CD14-positive monocyte (primary cell): ENCODE data around the gene DRC7. TPM values are rescaled to one million over a fixed set of nuclear protein-coding genes. Genes with fewer than 3 reads are reported as not detected.

Experiments
- DNase-seq, 3 donors: peaks; one replicate each; pipeline ENCODE4 v3.0.0-alpha.2; 2011 to 2022
- H2AFZ ChIP-seq: 2 replicates; pipeline ENCODE4 v1.6.0; 2012; ENCODE audit warnings: mild to moderate bottlenecking, low read depth, low read length, inconsistent platforms; ENCODE audit not compliant: insufficient read depth, poor library complexity, severe bottlenecking
- H3K27ac ChIP-seq, 2 donors: 1 replicate in 1 of 2; 2 replicates in 1 of 2; pipeline ENCODE4 v1.5.1; 2012 to 2013; ENCODE audit warnings: low read length in 2 of 2, control low read depth in 1 of 2, inconsistent platforms in 1 of 2, low read depth in 1 of 2, mild to moderate bottlenecking in 1 of 2
- H3K27me3 ChIP-seq, 2 donors: one replicate each; pipeline versions ENCODE4 v1.6.0 to v1.6.1; 2011 to 2013; ENCODE audit warnings: low read length in 2 of 2; ENCODE audit not compliant: control insufficient read depth in 2 of 2, insufficient read depth in 2 of 2
- H3K36me3 ChIP-seq, 2 donors: replicated peaks in 1 of 2; 1 replicate in 1 of 2; 2 replicates in 1 of 2; pipeline versions ENCODE4 v1.5.1 to v1.6.1; 2012 to 2013; ENCODE audit warnings: low read length in 2 of 2, control low read depth in 1 of 2, inconsistent platforms in 1 of 2, mild to moderate bottlenecking in 1 of 2; ENCODE audit not compliant: insufficient read depth in 2 of 2, control insufficient read depth in 1 of 2
- H3K4me1 ChIP-seq, 2 donors: 1 replicate in 1 of 2; 2 replicates in 1 of 2; pipeline versions ENCODE4 v1.5.1 to v1.6.1; 2012 to 2013; ENCODE audit warnings: low read length in 2 of 2, control low read depth in 1 of 2, inconsistent platforms in 1 of 2, mild to moderate bottlenecking in 1 of 2, moderate library complexity in 1 of 2; ENCODE audit not compliant: insufficient read depth in 2 of 2, control insufficient read depth in 1 of 2
- H3K4me2 ChIP-seq: replicated peaks from 2 replicates; pipeline ENCODE3; 2012; ENCODE audit warnings: low read length, moderate library complexity, mild to moderate bottlenecking; ENCODE audit not compliant: poor library complexity, severe bottlenecking; ENCODE audit errors: extremely low read depth
- H3K4me3 ChIP-seq, 3 experiments: fragments of 200-600 bp in 1 of 3; sonication (generic) in 1 of 3; replicated peaks in 1 of 3; 1 replicate in 2 of 3; 2 replicates in 1 of 3; pipeline ENCODE4 v1.5.1; 2011 to 2013; ENCODE audit warnings: low read length in 3 of 3, mild to moderate bottlenecking in 3 of 3, control low read depth in 2 of 3, low read depth in 2 of 3, inconsistent platforms in 1 of 3, moderate library complexity in 1 of 3
- H3K79me2 ChIP-seq: 2 replicates; pipeline ENCODE4 v1.6.0; 2012; ENCODE audit warnings: mild to moderate bottlenecking, control low read depth, inconsistent platforms, low read length, moderate library complexity; ENCODE audit not compliant: insufficient read depth
- H3K9ac ChIP-seq: 2 replicates; pipeline ENCODE4 v1.6.0; 2017; ENCODE audit warnings: low read length, mild to moderate bottlenecking; ENCODE audit not compliant: insufficient read depth, poor library complexity, severe bottlenecking
- H3K9me3 ChIP-seq, 2 donors: replicated peaks in 1 of 2; 1 replicate in 1 of 2; 2 replicates in 1 of 2; pipeline versions ENCODE4 v1.5.1 to v1.6.1; 2012 to 2013; ENCODE audit warnings: low read length in 2 of 2, control low read depth in 1 of 2; ENCODE audit not compliant: control insufficient read depth in 1 of 2, insufficient read depth in 1 of 2
- H4K20me1 ChIP-seq: 2 replicates; pipeline ENCODE4 v1.6.0; 2012; ENCODE audit warnings: mild to moderate bottlenecking, low read length, control low read depth, moderate library complexity; ENCODE audit not compliant: insufficient read depth
- H3K27ac Mint-ChIP-seq, 7 donors: one replicate each; pipeline ENCODE4 v1.8.0; 2020; ENCODE audit warnings: mild to moderate bottlenecking in 7 of 7, mixed read lengths in 7 of 7, moderate library complexity in 6 of 7, inconsistent platforms in 2 of 7
- H3K27me3 Mint-ChIP-seq, 3 donors: one replicate each; pipeline ENCODE4 v1.8.0; 2021 to 2022; ENCODE audit warnings: low read depth in 3 of 3, mild to moderate bottlenecking in 3 of 3, mixed read lengths in 3 of 3, moderate library complexity in 3 of 3, inconsistent platforms in 1 of 3
- H3K36me3 Mint-ChIP-seq, 2 donors: one replicate each; pipeline ENCODE4 v1.8.0; 2020; ENCODE audit warnings: mixed read lengths in 2 of 2, inconsistent platforms in 1 of 2, mild to moderate bottlenecking in 1 of 2
- H3K4me1 Mint-ChIP-seq: one replicate; pipeline ENCODE4 v1.8.0; 2020; ENCODE audit warnings: mild to moderate bottlenecking, mixed read lengths
- H3K4me3 Mint-ChIP-seq, 2 donors: one replicate each; pipeline ENCODE4 v1.8.0; 2020; ENCODE audit warnings: mild to moderate bottlenecking in 2 of 2, mixed read lengths in 2 of 2, moderate library complexity in 1 of 2
- H3K9me3 Mint-ChIP-seq, 7 donors: one replicate each; pipeline ENCODE4 v1.8.0; 2020 to 2022; ENCODE audit warnings: mixed read lengths in 7 of 7, mild to moderate bottlenecking in 6 of 7, moderate library complexity in 6 of 7, inconsistent platforms in 2 of 7
- WGBS: methylation state at CpG from one replicate; pipeline ENCODE4 v1.1.5; 2013; ENCODE audit warnings: missing lambda C conversion rate; ENCODE audit not compliant: insufficient coverage; 5-methylcytosine and 5-hydroxymethylcytosine counted together
- intact Hi-C, 2 donors: fragments of 100-400 bp; cut with micrococcal nuclease; formaldehyde crosslinking; loops; one replicate each; pipeline versions ENCODE4 v1.15.0 to v1.15.1; 2023
- polyA plus RNA-seq, 3 donors: library from polyadenylated mRNA; depleted of rRNA in 1 of 3; unstranded in 2 of 3; stranded (reverse) in 1 of 3; fragments of 300-500 nt in 2 of 3; fragments of >200 nt in 1 of 3; fragmentation: Illumina TruSeq in 2 of 3; gene quantifications; 1 replicate in 2 of 3; 2 replicates in 1 of 3; pipeline ENCODE4 v1.2.3, GENCODE V29; 2012 to 2021
- small RNA-seq: library from RNA; depleted of rRNA; stranded (forward); fragments of <200 nt; gene quantifications from one replicate; pipeline ENCODE3, GENCODE V24; 2012; ENCODE audit warnings: low read depth; ENCODE audit not compliant: insufficient read length
- TF ChIP-seq, protein P1 (sequence below): fragments of 200-600 bp; IDR thresholded peaks from one replicate; pipeline ENCODE4 v1.8.0; 2022; ENCODE audit warnings: antibody characterized with exemption, mild to moderate bottlenecking

Gene DRC7
- polyA plus RNA-seq, 3 donors, result 0.11 to 0.41 TPM; not detected in 1

GRCh38 chr16:57781349-57781740, 86.7 kb downstream of the DRC7 start:
- DNase-seq, result no peak
- H3K4me3 ChIP-seq, result no peak overlapping the region
- H3K4me2 ChIP-seq, result no peak overlapping the region
- no peak overlapping the region for H2AFZ ChIP-seq
- Mint-ChIP-seq H3K9me3 (no peaks in the 10 kb centered on the region), H3K27me3 (peaks cover 1 to 6% (median 4%) of the 10 kb centered on the region in 3 donors), H3K27ac (no peak overlapping the region), H3K4me1 (no peaks in the 10 kb centered on the region), H3K36me3 (no peaks in the 10 kb centered on the region), H3K4me3 (peak overlapping the region in 1 of 2 donors; percentile 16)
- no peaks in the 10 kb centered on the region for H3K79me2 ChIP-seq
- no peak overlapping the region for H3K9ac ChIP-seq
- H3K27me3 ChIP-seq, result no peaks in the 10 kb centered on the region
- TF ChIP-seq, protein P1, sequence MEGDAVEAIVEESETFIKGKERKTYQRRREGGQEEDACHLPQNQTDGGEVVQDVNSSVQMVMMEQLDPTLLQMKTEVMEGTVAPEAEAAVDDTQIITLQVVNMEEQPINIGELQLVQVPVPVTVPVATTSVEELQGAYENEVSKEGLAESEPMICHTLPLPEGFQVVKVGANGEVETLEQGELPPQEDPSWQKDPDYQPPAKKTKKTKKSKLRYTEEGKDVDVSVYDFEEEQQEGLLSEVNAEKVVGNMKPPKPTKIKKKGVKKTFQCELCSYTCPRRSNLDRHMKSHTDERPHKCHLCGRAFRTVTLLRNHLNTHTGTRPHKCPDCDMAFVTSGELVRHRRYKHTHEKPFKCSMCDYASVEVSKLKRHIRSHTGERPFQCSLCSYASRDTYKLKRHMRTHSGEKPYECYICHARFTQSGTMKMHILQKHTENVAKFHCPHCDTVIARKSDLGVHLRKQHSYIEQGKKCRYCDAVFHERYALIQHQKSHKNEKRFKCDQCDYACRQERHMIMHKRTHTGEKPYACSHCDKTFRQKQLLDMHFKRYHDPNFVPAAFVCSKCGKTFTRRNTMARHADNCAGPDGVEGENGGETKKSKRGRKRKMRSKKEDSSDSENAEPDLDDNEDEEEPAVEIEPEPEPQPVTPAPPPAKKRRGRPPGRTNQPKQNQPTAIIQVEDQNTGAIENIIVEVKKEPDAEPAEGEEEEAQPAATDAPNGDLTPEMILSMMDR, result no peak
- no peak overlapping the region for H3K27ac ChIP-seq
- no peaks in the 10 kb centered on the region for H4K20me1 ChIP-seq
- H3K36me3 ChIP-seq, result no peaks in the 10 kb centered on the region
- intact Hi-C loops, result no loop called here
- H3K4me1 ChIP-seq, result no peaks in the 10 kb centered on the region
- WGBS, result no CpG with 5 or more reads among the region's 1 CpG
- no peaks in the 10 kb centered on the region for H3K9me3 ChIP-seq

Small RNAs within 50 kb of the gene (small RNA-seq; reads per million reads assigned to genes)
- gene MIR6772, result not detected

Other genes starting within 250 kb of the DRC7 start
- gene CIAPIN1, start 247.4 kb upstream of the DRC7 start, polyA plus RNA-seq, result 10 to 100 TPM; 24.0 to 46.5 (median 42.1) TPM
- 10 to 100 TPM; 32.7 to 47.8 (median 38.4) TPM for gene COQ9, start 247.3 kb upstream of the DRC7 start, polyA plus RNA-seq
- 10 to 100 TPM; 22.6 to 51.3 (median 24.4) TPM for gene POLR2C, start 232.1 kb upstream of the DRC7 start, polyA plus RNA-seq
- gene DOK4, start 208.3 kb upstream of the DRC7 start, polyA plus RNA-seq, result under 1 TPM in 2 of 3 donors, not detected in 1; 0.09 to 0.17 TPM
- gene CCDC102A, start 158.2 kb upstream of the DRC7 start, polyA plus RNA-seq, result not detected
- 1 to 10 TPM in 1 of 3 donors, under 1 TPM in 2; 0.91 to 1.2 (median 0.97) TPM for gene ADGRG5, start 152.2 kb upstream of the DRC7 start, polyA plus RNA-seq
- under 1 TPM; 0.07 to 0.39 (median 0.08) TPM for gene ADGRG1, start 66.2 kb upstream of the DRC7 start, polyA plus RNA-seq
- 1 to 10 TPM in 1 of 3 donors, under 1 TPM in 1, not detected in 1; 0.41 to 1.0 TPM for gene ADGRG3, start 26.5 kb upstream of the DRC7 start, polyA plus RNA-seq
- gene KATNB1, start 41.0 kb downstream of the DRC7 start, polyA plus RNA-seq, result 10 to 100 TPM; 16.9 to 35.6 (median 17.7) TPM
- 1 to 10 TPM in 1 of 3 donors, under 1 TPM in 1, not detected in 1; 0.24 to 1.7 TPM for gene KIFC3, start 107.7 kb downstream of the DRC7 start, polyA plus RNA-seq